PC-3 (cell line): ENCODE measurements around the gene GTPBP1. TPM values are rescaled to one million over a fixed set of nuclear protein-coding genes. Genes with fewer than 3 reads are reported as not detected.

Experiments
- ATAC-seq: fragments of 200-7000 bp; cut with Tn5 transposase; 2 replicates; pipeline ENCODE4 v1.9.1; 2020; ENCODE audit warnings: mild to moderate bottlenecking, moderate library complexity
- BruUV-seq: library from RNA; stranded (reverse); fragments of 400-500 nt; replicated peaks from 2 replicates; lab custom pipeline; 2021; lab: Mats Ljungman, UMichigan
- CTCF ChIA-PET: fragments of 300-600 bp; sonication (Branson Sonifier 250); formaldehyde crosslinking; loops from one replicate; lab custom pipeline; 2022; ENCODE audit warnings: antibody characterized with exemption; lab: Charles Lee
- POLR2A ChIA-PET: fragments of 300-600 bp; sonication (Branson Sonifier 250); formaldehyde crosslinking; loops from one replicate; lab custom pipeline; 2022; ENCODE audit warnings: antibody characterized with exemption; ENCODE audit not compliant: unreplicated experiment; lab: Charles Lee
- DNase-seq: peaks from one replicate; pipeline ENCODE4 v3.0.0-alpha.2; 2015
- H2AFZ ChIP-seq: fragments of 300-600 bp; sonication (generic); 2 replicates; pipeline ENCODE4 v1.6.0; 2016; ENCODE audit warnings: antibody characterized with exemption, low read length
- H3F3A ChIP-seq: fragments of 300-600 bp; sonication (generic); one replicate; pipeline ENCODE4 v1.6.0; 2017; ENCODE audit warnings: antibody characterized with exemption, low read length, control low read depth, mild to moderate bottlenecking; ENCODE audit not compliant: unreplicated experiment
- H3K27ac ChIP-seq: fragments of 300-600 bp; sonication (generic); 2 replicates; pipeline ENCODE4 v1.5.1; 2016; ENCODE audit warnings: mild to moderate bottlenecking, low read length
- H3K27me3 ChIP-seq: fragments of 300-600 bp; sonication (generic); 2 replicates; pipeline ENCODE4 v1.6.1; 2016; ENCODE audit warnings: low read length, mixed read lengths
- H3K36me3 ChIP-seq: fragments of 300-600 bp; sonication (generic); 2 replicates; pipeline ENCODE4 v1.6.1; 2016; ENCODE audit warnings: low read depth, mixed run types, low read length, mixed read lengths
- H3K4me1 ChIP-seq: fragments of 300-600 bp; sonication (generic); 2 replicates; pipeline ENCODE4 v1.5.1; 2016; ENCODE audit warnings: low read length; ENCODE audit not compliant: insufficient read depth
- H3K4me2 ChIP-seq: fragments of 300-600 bp; sonication (generic); 2 replicates; pipeline ENCODE4 v1.6.0; 2016; ENCODE audit warnings: low read length
- H3K4me3 ChIP-seq: fragments of 300-600 bp; sonication (generic); 2 replicates; pipeline ENCODE4 v1.5.1; 2016; ENCODE audit warnings: mild to moderate bottlenecking, low read length, mixed read lengths
- H3K79me2 ChIP-seq: fragments of 300-600 bp; sonication (generic); 2 replicates; pipeline ENCODE4 v1.6.1; 2017; ENCODE audit warnings: low read length, mixed read lengths
- H3K9ac ChIP-seq: fragments of 300-600 bp; sonication (generic); 2 replicates; pipeline ENCODE4 v1.6.0; 2016; ENCODE audit warnings: mild to moderate bottlenecking, low read length
- H3K9me2 ChIP-seq: fragments of 300-600 bp; sonication (generic); replicated peaks from 2 replicates; pipeline ENCODE4 v1.6.1; 2016; ENCODE audit warnings: mixed run types, low read length, mixed read lengths
- H3K9me3 ChIP-seq: fragments of 300-600 bp; sonication (generic); 2 replicates; pipeline ENCODE4 v1.6.1; 2016; ENCODE audit warnings: low read length, mixed read lengths
- H4K20me1 ChIP-seq: fragments of 300-600 bp; sonication (generic); 2 replicates; pipeline ENCODE4 v1.6.1; 2016; ENCODE audit warnings: low read length, mixed read lengths
- EZH2 ChIP-seq: fragments of 300-600 bp; sonication (generic); IDR thresholded peaks from one replicate; pipeline ENCODE4 v1.6.1; 2017; ENCODE audit warnings: antibody characterized with exemption, mild to moderate bottlenecking, low read length; ENCODE audit not compliant: unreplicated experiment
- EZH2phosphoT487 ChIP-seq: fragments of 300-600 bp; sonication (generic); IDR thresholded peaks from 2 replicates; pipeline ENCODE4 v1.6.1; 2018; ENCODE audit warnings: mild to moderate bottlenecking, antibody characterized with exemption, low read length, borderline replicate concordance
- intact Hi-C: fragments of 100-400 bp; cut with micrococcal nuclease; formaldehyde crosslinking; loops from 2 replicates; pipeline ENCODE4 v1.9.0; 2023
- total RNA-seq: library from RNA; depleted of rRNA; stranded (reverse); fragments of >200 nt; gene quantifications from 2 replicates; pipeline ENCODE4 v1.2.3, GENCODE V29; 2014
- TF ChIP-seq, protein P1 (sequence below): fragments of 300-600 bp; sonication (generic); conservative IDR thresholded peaks from 2 replicates; pipeline ENCODE4 v1.5.1; 2017; ENCODE audit warnings: antibody characterized with exemption, low read depth, mild to moderate bottlenecking, low read length

Gene GTPBP1
- total RNA-seq, 1 experiment from 2014 or later: 28.2 TPM

DNA sequence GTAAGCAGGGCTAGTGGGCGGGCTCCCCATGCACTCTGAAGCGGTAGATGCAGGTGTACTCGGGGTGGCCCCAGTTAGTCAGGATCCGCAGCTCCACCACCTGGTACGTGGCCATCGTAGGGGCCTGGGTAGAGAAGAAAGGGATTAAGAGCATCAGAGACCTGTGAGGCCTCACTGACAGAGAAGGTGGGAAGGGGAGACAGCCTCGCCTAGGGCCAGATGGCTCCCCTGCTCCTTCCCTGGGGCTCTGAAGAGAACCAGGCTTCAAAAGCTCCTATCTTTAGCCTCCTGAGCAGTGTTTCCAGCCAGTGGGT is 30.5 kb downstream of the GTPBP1 start:
- intact Hi-C loops: no loop called here
- no peak overlapping the region for H3K9ac ChIP-seq
- CTCF ChIA-PET: no interaction called here
- H3K4me2 ChIP-seq: no peak overlapping the region
- H3K9me2 ChIP-seq: no peaks in the 10 kb centered on the region
- no peaks in the 10 kb centered on the region for H3K27me3 ChIP-seq
- H3F3A ChIP-seq: no peaks in the 10 kb centered on the region
- H3K36me3 ChIP-seq: peaks cover 14% of the 10 kb centered on the region
- no TSS peak for BruUV-seq
- peaks cover 6% of the 10 kb centered on the region; the same call in 1 of the 2 replicates for H3K4me1 ChIP-seq
- H3K27ac ChIP-seq: no peak overlapping the region
- DNase-seq: no peak
- no peak overlapping the region for H2AFZ ChIP-seq
- ATAC-seq: no peak
- no peak for TF ChIP-seq EZH2phosphoT487
- TF ChIP-seq EZH2: no peak
- TF ChIP-seq, protein P1, sequence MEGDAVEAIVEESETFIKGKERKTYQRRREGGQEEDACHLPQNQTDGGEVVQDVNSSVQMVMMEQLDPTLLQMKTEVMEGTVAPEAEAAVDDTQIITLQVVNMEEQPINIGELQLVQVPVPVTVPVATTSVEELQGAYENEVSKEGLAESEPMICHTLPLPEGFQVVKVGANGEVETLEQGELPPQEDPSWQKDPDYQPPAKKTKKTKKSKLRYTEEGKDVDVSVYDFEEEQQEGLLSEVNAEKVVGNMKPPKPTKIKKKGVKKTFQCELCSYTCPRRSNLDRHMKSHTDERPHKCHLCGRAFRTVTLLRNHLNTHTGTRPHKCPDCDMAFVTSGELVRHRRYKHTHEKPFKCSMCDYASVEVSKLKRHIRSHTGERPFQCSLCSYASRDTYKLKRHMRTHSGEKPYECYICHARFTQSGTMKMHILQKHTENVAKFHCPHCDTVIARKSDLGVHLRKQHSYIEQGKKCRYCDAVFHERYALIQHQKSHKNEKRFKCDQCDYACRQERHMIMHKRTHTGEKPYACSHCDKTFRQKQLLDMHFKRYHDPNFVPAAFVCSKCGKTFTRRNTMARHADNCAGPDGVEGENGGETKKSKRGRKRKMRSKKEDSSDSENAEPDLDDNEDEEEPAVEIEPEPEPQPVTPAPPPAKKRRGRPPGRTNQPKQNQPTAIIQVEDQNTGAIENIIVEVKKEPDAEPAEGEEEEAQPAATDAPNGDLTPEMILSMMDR: no peak
- no peaks in the 10 kb centered on the region for H4K20me1 ChIP-seq
- H3K79me2 ChIP-seq: no peaks in the 10 kb centered on the region
- POLR2A ChIA-PET: no interaction called here
- H3K4me3 ChIP-seq: no peak overlapping the region
- no peaks in the 10 kb centered on the region for H3K9me3 ChIP-seq

DNA sequence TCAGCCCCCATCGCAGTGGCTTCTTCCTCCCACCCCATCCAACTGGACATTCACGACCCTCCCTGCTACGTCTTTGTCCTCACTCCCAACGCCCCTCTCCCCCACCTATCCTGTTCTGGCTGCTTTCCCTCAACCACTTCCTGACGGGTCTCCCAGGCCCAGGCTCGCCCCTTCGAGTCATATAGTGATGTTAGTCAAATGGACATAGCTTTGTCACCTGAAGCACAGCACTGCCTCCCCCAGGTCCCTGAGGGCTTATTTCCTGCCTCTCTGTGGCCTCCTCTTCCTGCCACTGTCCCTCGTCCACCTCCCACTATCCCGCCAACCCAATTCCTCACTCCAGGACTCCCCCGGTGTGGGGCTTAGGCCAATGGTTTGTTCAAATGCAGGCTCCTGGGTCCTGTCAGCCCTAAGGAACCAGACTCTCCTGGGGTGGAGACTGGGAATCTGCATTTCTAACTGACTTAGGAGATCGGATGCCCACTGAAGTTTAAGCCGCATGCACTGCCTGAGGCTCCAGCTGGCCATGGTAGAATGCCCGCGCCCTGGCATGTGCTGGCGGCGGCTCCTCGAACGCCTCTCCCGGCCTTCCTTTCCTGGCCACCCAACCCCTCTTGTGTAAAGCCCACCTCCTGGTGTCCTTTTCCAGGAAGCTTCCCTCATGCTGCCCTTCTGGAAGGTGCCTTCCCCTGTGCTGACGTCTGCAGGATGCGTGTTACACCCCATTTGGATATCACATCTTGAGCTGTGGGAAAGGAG is 31.7 kb downstream of the GTPBP1 start:
- no peaks in the 10 kb centered on the region for H3K9me2 ChIP-seq

More for the DNA sequence above, 31.7 kb downstream of the GTPBP1 start:
- Histone ChIP-seq H3K9ac (no peak overlapping the region), H2AFZ (no peak overlapping the region), H3K4me2 (no peak overlapping the region), H3K9me3 (no peaks in the 10 kb centered on the region), H3K27ac (peak overlapping the region; percentile 25; the same call in 1 of the 2 replicates), H3F3A (no peaks in the 10 kb centered on the region), H3K36me3 (peaks cover 14% of the 10 kb centered on the region), H3K4me3 (no peak overlapping the region), H3K27me3 (no peaks in the 10 kb centered on the region), H3K4me1 (peaks cover 6% of the 10 kb centered on the region; the same call in 1 of the 2 replicates), H3K79me2 (no peaks in the 10 kb centered on the region), H4K20me1 (no peaks in the 10 kb centered on the region)
- TF ChIP-seq, protein P1: no peak
- TF ChIP-seq EZH2phosphoT487 (no peak), EZH2 (no peak)
- intact Hi-C loops: no loop called here
- BruUV-seq: no TSS peak
- DNase-seq: peak; percentile 47
- ChIA-PET POLR2A (no interaction called here), CTCF (no interaction called here)
- ATAC-seq: peak; percentile 48
